ENCODE results near the gene ACOT13.
"Not testable (repeated sequence)": the region's sequence is repeated elsewhere in the genome, so short reads cannot be mapped to it uniquely, and the experiment has no call there.

Gene ACOT13

GRCh38 chr6:24695635-24696034 lies 28.8 kb downstream of the ACOT13 start:
- not testable (repeated sequence) for H3K27ac Mint-ChIP-seq, H3K27me3 Mint-ChIP-seq, H3K9me3 Mint-ChIP-seq, H3K36me3 Mint-ChIP-seq, H3K4me3 Mint-ChIP-seq
- H3K4me1 Mint-ChIP-seq, result peaks cover 47% of the 10 kb centered on the region

DNA sequence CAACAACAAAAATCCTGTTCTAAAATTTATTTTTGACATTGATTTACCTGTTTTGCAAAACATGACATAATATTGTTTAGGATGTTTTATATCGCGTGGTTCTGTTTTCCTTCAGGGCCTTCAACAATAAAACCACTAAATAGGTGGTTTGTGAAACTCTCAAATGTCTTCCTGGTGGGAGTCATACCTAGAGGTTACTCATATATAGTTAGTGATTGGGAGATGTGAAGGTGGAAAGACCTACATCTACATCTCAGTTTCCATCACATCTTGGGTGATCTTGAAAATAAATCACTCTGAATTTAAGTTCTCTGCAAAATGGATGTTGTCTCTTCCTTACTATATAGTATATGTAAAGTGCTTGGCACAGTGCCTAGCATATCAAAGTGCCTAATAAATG lies 29.2 kb downstream of the ACOT13 start:
- H3K4me1 Mint-ChIP-seq, result peaks cover 47% of the 10 kb centered on the region
- no peak overlapping the region for H3K4me3 Mint-ChIP-seq
- peaks cover 3% of the 10 kb centered on the region for H3K36me3 Mint-ChIP-seq
- no peaks in the 10 kb centered on the region for H3K9me3 Mint-ChIP-seq
- peak overlapping the region; percentile 57 for H3K27ac Mint-ChIP-seq
- no peaks in the 10 kb centered on the region for H3K27me3 Mint-ChIP-seq

- no peak overlapping the region for H3K4me3 Mint-ChIP-seq
- H3K27me3 Mint-ChIP-seq, result no peaks in the 10 kb centered on the region
- H3K27ac Mint-ChIP-seq, result peak overlapping the region; percentile 72
- H3K9me3 Mint-ChIP-seq, result no peaks in the 10 kb centered on the region
- peaks cover 45% of the 10 kb centered on the region for H3K4me1 Mint-ChIP-seq
- peaks cover 11% of the 10 kb centered on the region for H3K36me3 Mint-ChIP-seq
Measured at GRCh38 chr6:24699521-24700359, 32.9 kb downstream of the ACOT13 start.

DNA sequence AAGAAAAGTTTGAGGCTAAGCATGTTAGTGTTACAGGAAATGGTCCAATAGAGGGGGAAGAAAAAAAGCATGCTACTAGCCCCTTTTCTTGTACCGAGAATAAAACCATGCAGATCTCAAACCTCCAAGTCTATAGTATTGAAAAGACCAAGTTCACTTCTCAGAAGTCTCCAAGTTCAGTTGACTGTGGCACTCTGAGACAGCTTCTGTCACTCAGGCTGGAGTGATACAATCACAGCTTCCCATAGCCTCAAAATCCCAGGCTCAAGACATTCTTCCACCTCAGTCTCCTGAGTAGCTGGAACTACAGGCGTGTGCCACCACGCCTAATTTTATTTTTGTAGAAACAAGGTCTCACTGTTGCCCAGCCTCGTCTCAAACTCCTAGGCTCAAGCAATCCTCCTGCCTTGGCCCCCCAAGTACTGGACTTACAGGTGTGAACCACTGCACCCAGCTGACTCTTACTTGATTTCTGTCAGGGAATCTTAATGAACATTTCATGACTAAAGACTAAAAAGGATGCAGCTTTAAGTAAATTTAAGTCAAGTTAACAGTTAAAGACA lies 35.9 kb downstream of the ACOT13 start:
- Mint-ChIP-seq H3K27me3 (no peaks in the 10 kb centered on the region), H3K9me3 (no peaks in the 10 kb centered on the region), H3K4me1 (peaks cover 51% of the 10 kb centered on the region), H3K36me3 (peaks cover 14% of the 10 kb centered on the region), H3K27ac (peak overlapping the region; percentile 68), H3K4me3 (no peak overlapping the region)

- Mint-ChIP-seq H3K4me3 (no peak overlapping the region), H3K27ac (no peak overlapping the region), H3K9me3 (no peaks in the 10 kb centered on the region), H3K4me1 (peaks cover 48% of the 10 kb centered on the region), H3K36me3 (peaks cover 14% of the 10 kb centered on the region), H3K27me3 (no peaks in the 10 kb centered on the region)
Measured at GRCh38 chr6:24704468-24704867, 37.6 kb downstream of the ACOT13 start.

DNA sequence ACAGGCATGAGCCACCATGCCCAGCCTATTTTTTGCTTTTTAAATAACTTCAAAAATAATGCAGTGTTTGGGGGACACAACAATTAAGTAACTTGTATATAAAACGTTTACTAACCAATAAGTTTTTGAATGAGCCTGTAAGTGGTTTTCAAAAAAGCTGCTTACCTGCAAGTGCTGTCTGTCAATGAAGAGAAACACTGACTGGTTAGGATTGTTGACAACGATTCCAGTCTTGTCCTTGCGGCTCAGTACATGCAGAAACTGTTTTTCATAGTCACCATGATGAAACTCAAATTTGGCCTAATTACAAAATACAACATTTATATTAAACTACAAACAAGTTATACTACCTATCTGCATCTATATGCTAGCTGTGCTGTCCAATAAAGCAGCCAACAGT lies 41.7 kb downstream of the ACOT13 start:
- no peaks in the 10 kb centered on the region for H3K27me3 Mint-ChIP-seq
- H3K36me3 Mint-ChIP-seq, result peaks cover 20% of the 10 kb centered on the region
- H3K27ac Mint-ChIP-seq, result peak overlapping the region; percentile 19

GRCh38 chr6:24709014-24709711 lies 42.3 kb downstream of the ACOT13 start:
- Mint-ChIP-seq H3K27me3 (no peaks in the 10 kb centered on the region), H3K4me3 (no peak overlapping the region), H3K4me1 (peaks cover 54% of the 10 kb centered on the region), H3K9me3 (no peaks in the 10 kb centered on the region), H3K27ac (peak overlapping the region; percentile 19), H3K36me3 (peaks cover 18% of the 10 kb centered on the region)

More for the DNA sequence above, 41.7 kb downstream of the ACOT13 start:
- no peaks in the 10 kb centered on the region for H3K9me3 Mint-ChIP-seq
- no peak overlapping the region for H3K4me3 Mint-ChIP-seq
- peaks cover 54% of the 10 kb centered on the region for H3K4me1 Mint-ChIP-seq

DNA sequence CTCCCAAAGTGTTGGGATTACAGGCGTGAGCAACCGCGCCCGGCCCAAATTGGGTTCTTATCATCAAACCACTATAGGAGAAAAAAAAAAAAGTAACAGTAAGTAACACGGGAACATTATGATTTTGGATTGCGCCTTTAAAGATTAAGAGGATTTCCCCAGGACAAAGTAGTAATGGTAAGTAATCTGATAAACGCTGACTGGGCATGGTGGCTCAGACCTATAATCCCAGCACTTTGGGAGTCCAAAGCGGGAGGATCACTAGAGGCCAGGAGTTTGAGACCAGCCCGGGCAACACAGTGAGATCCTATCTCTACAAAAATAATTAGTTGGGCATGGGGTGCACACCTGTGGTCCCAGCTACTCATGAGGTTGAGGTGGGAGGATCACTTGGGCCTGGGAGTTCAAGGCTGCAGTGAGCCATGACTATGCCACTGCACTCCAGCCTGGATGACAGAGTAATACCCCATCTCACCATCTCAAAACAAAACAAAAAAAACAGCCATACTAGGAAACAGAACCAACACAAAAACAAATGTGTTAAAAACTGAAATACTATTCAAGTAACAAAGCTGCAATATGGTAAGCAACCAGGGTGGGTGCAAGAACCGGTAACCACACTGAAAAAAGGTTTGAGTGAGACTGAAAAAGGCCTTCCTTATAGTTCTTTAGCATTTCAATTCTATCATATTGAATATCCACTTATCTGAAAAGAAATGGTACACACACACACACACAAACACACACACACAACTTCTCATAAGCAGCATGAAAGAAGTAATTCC lies 43.8 kb downstream of the ACOT13 start:
- H3K4me3 Mint-ChIP-seq, result peak overlapping the region; percentile 20

GRCh38 chr6:24716602-24717148 lies 49.8 kb downstream of the ACOT13 start:
- Mint-ChIP-seq H3K4me3 (peak overlapping the region; percentile 96), H3K27ac (peak overlapping the region; percentile 47), H3K4me1 (peaks cover 71% of the 10 kb centered on the region), H3K36me3 (peaks cover 31% of the 10 kb centered on the region)
- not testable (repeated sequence) for H3K9me3 Mint-ChIP-seq, H3K27me3 Mint-ChIP-seq

More for the DNA sequence above, 43.8 kb downstream of the ACOT13 start:
- Mint-ChIP-seq H3K9me3 (no peaks in the 10 kb centered on the region), H3K27me3 (no peaks in the 10 kb centered on the region), H3K36me3 (peaks cover 21% of the 10 kb centered on the region), H3K4me1 (peaks cover 61% of the 10 kb centered on the region), H3K27ac (peak overlapping the region; percentile 51)

DNA sequence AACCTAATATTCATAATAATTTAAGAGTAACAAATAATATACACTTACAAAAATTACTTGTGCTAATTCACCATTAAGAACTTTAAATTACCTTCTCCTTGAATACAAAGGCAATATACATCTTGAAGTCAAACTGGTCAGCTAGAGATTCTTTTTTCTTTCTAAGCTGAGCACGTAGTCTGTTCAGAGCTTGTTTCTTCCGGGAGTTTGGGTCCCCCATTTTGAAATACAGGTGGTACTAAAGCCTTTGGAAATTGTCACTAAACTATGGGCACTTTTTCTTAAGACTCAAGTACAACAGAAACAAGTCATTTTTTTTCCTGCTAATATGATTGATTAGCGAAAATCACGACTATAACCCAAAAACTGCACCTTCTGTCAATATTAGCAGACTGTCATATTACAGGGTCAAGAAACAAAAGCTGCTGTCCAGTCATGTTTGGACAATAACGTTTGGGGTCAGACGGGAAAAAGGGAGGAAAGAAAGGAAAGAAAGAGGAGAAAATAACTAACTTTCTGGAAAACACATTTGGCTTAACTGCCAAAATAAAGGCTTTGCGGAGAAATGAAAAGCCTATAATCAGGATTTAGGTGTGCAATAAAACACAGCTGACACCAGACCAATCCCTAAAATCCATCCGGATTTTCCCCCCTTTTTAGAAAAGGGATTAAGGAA lies 51.7 kb downstream of the ACOT13 start:
- H3K27ac Mint-ChIP-seq, result peak overlapping the region; percentile 100
- no peaks in the 10 kb centered on the region for H3K27me3 Mint-ChIP-seq
- H3K4me3 Mint-ChIP-seq, result peak overlapping the region; percentile 96
- peaks cover 65% of the 10 kb centered on the region for H3K4me1 Mint-ChIP-seq
- peaks cover 27% of the 10 kb centered on the region for H3K36me3 Mint-ChIP-seq
- no peaks in the 10 kb centered on the region for H3K9me3 Mint-ChIP-seq

GRCh38 chr6:24719125-24719971 lies 52.5 kb downstream of the ACOT13 start, which contains the start of gene C6orf62:
Gene C6orf62 (minus strand): TSS chr6:24719154. CDS start chr6:24718668, 486 bp downstream.
- Mint-ChIP-seq H3K27me3 (no peaks in the 10 kb centered on the region), H3K9me3 (no peaks in the 10 kb centered on the region), H3K4me1 (peaks cover 58% of the 10 kb centered on the region), H3K27ac (peak within 1 kb of the TSS; percentile 100), H3K36me3 (peaks cover 25% of the 10 kb centered on the region), H3K4me3 (peak within 1 kb of the TSS; percentile 96)

DNA sequence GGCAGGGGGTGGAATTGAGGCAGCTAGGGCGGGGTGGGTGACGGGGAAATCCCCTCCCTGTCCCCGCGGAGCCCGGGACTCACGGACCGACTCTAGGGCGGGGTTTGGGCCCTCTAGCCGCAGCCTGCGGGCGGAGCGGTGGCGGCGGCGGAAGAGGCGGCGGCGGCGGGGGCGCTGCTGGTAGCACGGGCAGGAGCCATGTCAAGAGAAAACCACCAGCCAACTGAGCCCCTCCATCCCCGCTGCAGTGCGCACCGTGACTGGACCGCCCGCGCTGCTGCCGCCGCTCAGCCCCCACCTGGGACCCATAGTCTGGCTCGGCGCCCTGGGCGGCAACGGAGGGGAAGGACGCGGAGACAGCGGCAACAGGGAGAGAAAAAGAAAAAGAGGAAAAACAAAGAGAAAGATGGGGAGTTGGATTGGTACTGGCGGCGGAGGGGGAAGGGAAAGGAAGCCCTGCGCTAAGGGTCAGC lies 53.3 kb downstream of the ACOT13 start:
- H3K27ac Mint-ChIP-seq, result peak overlapping the region; percentile 100
- H3K9me3 Mint-ChIP-seq, result no peaks in the 10 kb centered on the region
- H3K4me1 Mint-ChIP-seq, result peaks cover 49% of the 10 kb centered on the region
- peaks cover 25% of the 10 kb centered on the region for H3K36me3 Mint-ChIP-seq
- peak overlapping the region; percentile 96 for H3K4me3 Mint-ChIP-seq
- H3K27me3 Mint-ChIP-seq, result no peaks in the 10 kb centered on the region

DNA sequence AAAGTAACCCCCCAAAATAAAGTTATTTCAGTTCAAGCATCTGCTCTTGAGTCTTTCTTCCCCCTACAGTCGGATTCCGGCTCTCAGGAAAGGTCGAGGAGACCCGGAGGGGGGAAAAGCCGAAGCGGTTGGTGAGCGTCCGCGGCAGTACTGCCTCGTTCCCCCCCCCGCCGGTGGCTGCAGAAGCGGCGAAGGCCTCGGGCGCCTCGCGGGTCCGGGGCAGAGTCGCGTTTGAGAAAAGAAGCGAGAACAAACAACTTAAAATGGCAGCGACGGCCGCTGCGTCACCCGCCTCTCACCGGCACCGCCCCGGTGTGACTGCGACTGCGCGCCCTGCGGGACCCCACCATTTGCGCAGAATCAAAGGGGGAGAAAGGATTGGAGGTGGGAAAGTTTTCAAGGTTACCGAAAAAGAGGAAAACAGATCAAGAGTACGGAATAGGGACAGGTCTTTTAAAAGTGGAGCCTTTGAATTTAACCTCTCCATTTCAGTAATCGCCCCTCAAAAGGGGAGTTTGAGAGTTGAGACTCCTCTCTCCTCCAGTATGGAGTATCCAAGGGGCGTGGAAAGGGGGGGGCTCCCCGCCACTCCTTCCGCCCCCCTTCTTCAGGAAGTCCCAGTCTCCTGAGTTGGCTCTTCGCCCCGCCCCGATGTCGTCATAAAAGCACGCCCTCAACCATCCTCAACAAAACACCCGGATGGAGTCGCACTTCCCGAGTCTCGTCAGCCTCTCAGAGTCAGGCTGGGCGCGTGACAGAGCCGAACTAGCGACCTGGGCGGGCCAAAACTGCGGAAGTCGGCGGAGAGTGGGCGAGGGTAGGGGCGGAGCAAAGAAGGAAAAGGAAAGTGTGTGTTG lies 54.0 kb downstream of the ACOT13 start:
- H3K27ac Mint-ChIP-seq, result peak overlapping the region; percentile 100
- H3K27me3 Mint-ChIP-seq, result no peaks in the 10 kb centered on the region
- H3K4me3 Mint-ChIP-seq, result peak overlapping the region; percentile 96
- H3K36me3 Mint-ChIP-seq, result peaks cover 21% of the 10 kb centered on the region
- H3K4me1 Mint-ChIP-seq, result peaks cover 43% of the 10 kb centered on the region
- H3K9me3 Mint-ChIP-seq, result no peaks in the 10 kb centered on the region

Measured in activated naive CD4-positive, alpha-beta T cell treated with anti-CD3 and anti-CD28 coated beads, Interleukin-2, amount 50 U/mL, for 24 hours (primary cell).